Lower leg skin (tissue), 3 donors: ENCODE measurements around the gene CALML3.

ENCODE experiments used
- POLR2A ChIP-seq, 2 donors: fragments of 450-650 bp; IDR thresholded peaks; one replicate each; pipeline ENCODE4 v1.6.1; 2016 to 2017; ENCODE audit warnings: antibody characterized with exemption in 2 of 2, mild to moderate bottlenecking in 1 of 2, moderate library complexity in 1 of 2
- TF ChIP-seq, protein P1 (sequence below), 3 donors: fragments of 450-650 bp; IDR thresholded peaks; one replicate each; pipeline ENCODE4 v1.5.1; 2016; ENCODE audit warnings: antibody characterized with exemption in 3 of 3, mild to moderate bottlenecking in 3 of 3, moderate library complexity in 2 of 3

GRCh38 chr10:5511231-5511884, 13.4 kb upstream of the CALML3 start:
- TF ChIP-seq, protein P1, sequence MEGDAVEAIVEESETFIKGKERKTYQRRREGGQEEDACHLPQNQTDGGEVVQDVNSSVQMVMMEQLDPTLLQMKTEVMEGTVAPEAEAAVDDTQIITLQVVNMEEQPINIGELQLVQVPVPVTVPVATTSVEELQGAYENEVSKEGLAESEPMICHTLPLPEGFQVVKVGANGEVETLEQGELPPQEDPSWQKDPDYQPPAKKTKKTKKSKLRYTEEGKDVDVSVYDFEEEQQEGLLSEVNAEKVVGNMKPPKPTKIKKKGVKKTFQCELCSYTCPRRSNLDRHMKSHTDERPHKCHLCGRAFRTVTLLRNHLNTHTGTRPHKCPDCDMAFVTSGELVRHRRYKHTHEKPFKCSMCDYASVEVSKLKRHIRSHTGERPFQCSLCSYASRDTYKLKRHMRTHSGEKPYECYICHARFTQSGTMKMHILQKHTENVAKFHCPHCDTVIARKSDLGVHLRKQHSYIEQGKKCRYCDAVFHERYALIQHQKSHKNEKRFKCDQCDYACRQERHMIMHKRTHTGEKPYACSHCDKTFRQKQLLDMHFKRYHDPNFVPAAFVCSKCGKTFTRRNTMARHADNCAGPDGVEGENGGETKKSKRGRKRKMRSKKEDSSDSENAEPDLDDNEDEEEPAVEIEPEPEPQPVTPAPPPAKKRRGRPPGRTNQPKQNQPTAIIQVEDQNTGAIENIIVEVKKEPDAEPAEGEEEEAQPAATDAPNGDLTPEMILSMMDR (IDR thresholded peaks at IDR 0.05): no peak
- TF ChIP-seq POLR2A (IDR thresholded peaks at IDR 0.05): no peak
